ENCODE data around the gene TMEM11.

Gene TMEM11

GRCh38 chr17:21157586-21158370 lies 56.2 kb downstream of the TMEM11 start:
- DNase-seq, result no peak

GRCh38 chr17:21152731-21153130 lies 61.2 kb downstream of the TMEM11 start:
- no peak for DNase-seq

GRCh38 chr17:21149621-21150020 lies 64.3 kb downstream of the TMEM11 start:
- DNase-seq, result no peak

Measured in suppressor macrophage (primary cell).